Measurements from ENCODE around the gene ADGRD1.

GRCh38 chr12:130994821-130995375 is 41.2 kb downstream of the ADGRD1 start:
- TF ChIP-seq POLR2A (IDR thresholded peaks at IDR 0.05; ENCODE audit: extremely low read depth, insufficient read length) (no peak), CTCF (IDR thresholded peaks at IDR 0.05; ENCODE audit: low read depth, low read length) (no peak)

Data from NB4 (cell line).